Gastrocnemius medialis (tissue), 4 donors: Measurements from ENCODE around the gene MMP24.
"Not testable (repeated sequence)": the region's sequence is repeated elsewhere in the genome, so short reads cannot be mapped to it uniquely, and the experiment has no call there.

Experiments used
- POLR2A ChIP-seq, 2 donors: fragments of 450-650 bp; IDR thresholded peaks; one replicate each; pipeline ENCODE4 v1.6.1; 2017; ENCODE audit warnings: antibody characterized with exemption in 2 of 2, mild to moderate bottlenecking in 2 of 2, moderate library complexity in 2 of 2
- TF ChIP-seq, protein P1 (sequence below), 5 experiments: fragments of 450-650 bp in 3 of 5; fragments of 200-600 bp in 2 of 5; sonication (generic) in 2 of 5; IDR thresholded peaks in 4 of 5; conservative IDR thresholded peaks in 1 of 5; 1 replicate in 4 of 5; 2 replicates in 1 of 5; pipeline ENCODE4 v1.5.1; 2016 to 2019; ENCODE audit warnings: antibody characterized with exemption in 5 of 5, mild to moderate bottlenecking in 3 of 5, moderate library complexity in 3 of 5

DNA sequence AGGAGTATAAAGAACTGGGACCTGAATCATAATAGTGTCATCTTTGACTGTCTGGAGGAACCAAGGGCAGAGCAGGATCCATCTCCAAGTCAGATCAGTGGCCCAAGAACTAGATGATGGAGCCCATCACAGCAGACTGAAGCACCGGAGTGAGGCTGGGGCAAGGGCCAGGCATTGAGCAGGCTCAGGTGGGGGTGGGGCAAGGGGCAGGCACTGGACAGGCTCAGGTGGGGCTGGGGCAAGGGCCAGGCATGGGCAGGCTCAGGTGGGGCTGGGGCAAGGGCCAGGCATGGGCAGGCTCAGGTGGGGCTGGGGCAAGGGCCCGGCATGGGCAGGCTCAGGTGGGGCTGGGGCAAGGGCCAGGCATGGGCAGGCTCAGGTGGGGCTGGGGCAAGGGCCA, 26.1 kb downstream of the MMP24 start:
- TF ChIP-seq, protein P1, sequence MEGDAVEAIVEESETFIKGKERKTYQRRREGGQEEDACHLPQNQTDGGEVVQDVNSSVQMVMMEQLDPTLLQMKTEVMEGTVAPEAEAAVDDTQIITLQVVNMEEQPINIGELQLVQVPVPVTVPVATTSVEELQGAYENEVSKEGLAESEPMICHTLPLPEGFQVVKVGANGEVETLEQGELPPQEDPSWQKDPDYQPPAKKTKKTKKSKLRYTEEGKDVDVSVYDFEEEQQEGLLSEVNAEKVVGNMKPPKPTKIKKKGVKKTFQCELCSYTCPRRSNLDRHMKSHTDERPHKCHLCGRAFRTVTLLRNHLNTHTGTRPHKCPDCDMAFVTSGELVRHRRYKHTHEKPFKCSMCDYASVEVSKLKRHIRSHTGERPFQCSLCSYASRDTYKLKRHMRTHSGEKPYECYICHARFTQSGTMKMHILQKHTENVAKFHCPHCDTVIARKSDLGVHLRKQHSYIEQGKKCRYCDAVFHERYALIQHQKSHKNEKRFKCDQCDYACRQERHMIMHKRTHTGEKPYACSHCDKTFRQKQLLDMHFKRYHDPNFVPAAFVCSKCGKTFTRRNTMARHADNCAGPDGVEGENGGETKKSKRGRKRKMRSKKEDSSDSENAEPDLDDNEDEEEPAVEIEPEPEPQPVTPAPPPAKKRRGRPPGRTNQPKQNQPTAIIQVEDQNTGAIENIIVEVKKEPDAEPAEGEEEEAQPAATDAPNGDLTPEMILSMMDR (IDR thresholded peaks at IDR 0.05 in 4 of 5, conservative IDR thresholded peaks at IDR 0.05 in 1 of 5), result not testable (repeated sequence)
- TF ChIP-seq POLR2A (IDR thresholded peaks at IDR 0.05), result not testable (repeated sequence)
